Glutamatergic neuron (in vitro differentiated cells): ENCODE data around the gene STIM2. TPM values are rescaled to one million over a fixed set of nuclear protein-coding genes. Genes with fewer than 3 reads are reported as not detected.

Experiments
- DNase-seq: peaks from one replicate; pipeline ENCODE4 v3.0.0; 2022
- H3K27ac Mint-ChIP-seq: one replicate; pipeline ENCODE4 v1.8.0; 2020; ENCODE audit warnings: mild to moderate bottlenecking, mixed read lengths, inconsistent platforms; ENCODE audit not compliant: unreplicated experiment
- H3K27me3 Mint-ChIP-seq: one replicate; pipeline ENCODE4 v1.8.0; 2020; ENCODE audit warnings: mild to moderate bottlenecking, moderate library complexity, mixed read lengths, inconsistent platforms; ENCODE audit not compliant: unreplicated experiment
- H3K36me3 Mint-ChIP-seq: one replicate; pipeline ENCODE4 v1.8.0; 2020; ENCODE audit warnings: mild to moderate bottlenecking, mixed read lengths, inconsistent platforms; ENCODE audit not compliant: unreplicated experiment
- H3K4me1 Mint-ChIP-seq: one replicate; pipeline ENCODE4 v1.8.0; 2020; ENCODE audit warnings: mild to moderate bottlenecking, low read depth, mixed read lengths, inconsistent platforms; ENCODE audit not compliant: unreplicated experiment
- H3K4me3 Mint-ChIP-seq: one replicate; pipeline ENCODE4 v1.8.0; 2020; ENCODE audit warnings: mild to moderate bottlenecking, mixed read lengths, inconsistent platforms; ENCODE audit not compliant: unreplicated experiment
- H3K9me3 Mint-ChIP-seq: one replicate; pipeline ENCODE4 v1.8.0; 2020; ENCODE audit warnings: mild to moderate bottlenecking, moderate library complexity, mixed read lengths, inconsistent platforms; ENCODE audit not compliant: unreplicated experiment
- total RNA-seq: library from RNA; stranded (reverse); fragmentation: NEBNext Ultra II Directional; extraction: Animal tissue kit (Norgen Biotek cat#: 25700); gene quantifications from one replicate; pipeline ENCODE4 v1.2.1, GENCODE V29; 2021; ENCODE audit not compliant: unreplicated experiment
- TF ChIP-seq, protein P1 (sequence below): fragments of 200-600 bp; sonication (generic); IDR thresholded peaks from one replicate; pipeline ENCODE4 v1.5.0; 2021; ENCODE audit not compliant: partially characterized antibody, unreplicated experiment

STIM2 gene
- total RNA-seq, 1 donor from 2014 or later = 28.2 TPM

GRCh38 chr4:26931966-26932365 is 71.3 kb downstream of the STIM2 start:
- Mint-ChIP-seq H3K9me3 (no peaks in the 10 kb centered on the region), H3K27ac (no peak overlapping the region), H3K36me3 (no peaks in the 10 kb centered on the region), H3K4me3 (no peak overlapping the region), H3K4me1 (peaks cover 4% of the 10 kb centered on the region), H3K27me3 (no peaks in the 10 kb centered on the region)
- TF ChIP-seq, protein P1, sequence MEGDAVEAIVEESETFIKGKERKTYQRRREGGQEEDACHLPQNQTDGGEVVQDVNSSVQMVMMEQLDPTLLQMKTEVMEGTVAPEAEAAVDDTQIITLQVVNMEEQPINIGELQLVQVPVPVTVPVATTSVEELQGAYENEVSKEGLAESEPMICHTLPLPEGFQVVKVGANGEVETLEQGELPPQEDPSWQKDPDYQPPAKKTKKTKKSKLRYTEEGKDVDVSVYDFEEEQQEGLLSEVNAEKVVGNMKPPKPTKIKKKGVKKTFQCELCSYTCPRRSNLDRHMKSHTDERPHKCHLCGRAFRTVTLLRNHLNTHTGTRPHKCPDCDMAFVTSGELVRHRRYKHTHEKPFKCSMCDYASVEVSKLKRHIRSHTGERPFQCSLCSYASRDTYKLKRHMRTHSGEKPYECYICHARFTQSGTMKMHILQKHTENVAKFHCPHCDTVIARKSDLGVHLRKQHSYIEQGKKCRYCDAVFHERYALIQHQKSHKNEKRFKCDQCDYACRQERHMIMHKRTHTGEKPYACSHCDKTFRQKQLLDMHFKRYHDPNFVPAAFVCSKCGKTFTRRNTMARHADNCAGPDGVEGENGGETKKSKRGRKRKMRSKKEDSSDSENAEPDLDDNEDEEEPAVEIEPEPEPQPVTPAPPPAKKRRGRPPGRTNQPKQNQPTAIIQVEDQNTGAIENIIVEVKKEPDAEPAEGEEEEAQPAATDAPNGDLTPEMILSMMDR = no peak
- DNase-seq = no peak

DNA sequence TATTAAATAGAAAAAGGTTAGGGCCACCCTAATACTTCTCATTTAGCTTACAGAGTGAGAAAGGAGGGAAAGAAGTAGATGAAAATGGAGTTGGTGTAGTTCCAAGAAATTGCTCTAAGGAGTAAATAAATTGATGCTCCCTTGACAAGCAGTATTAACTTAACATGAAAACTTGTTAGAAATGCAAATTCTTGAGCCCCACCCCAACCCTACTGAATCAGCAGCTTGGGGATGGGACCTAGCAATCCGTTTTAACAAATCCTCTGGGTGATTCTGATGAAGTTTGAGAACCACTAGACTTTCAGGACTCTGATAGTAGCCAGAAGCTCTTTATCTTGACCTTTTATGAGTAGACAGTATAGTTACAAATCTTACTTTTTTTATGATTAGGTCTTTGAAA is 74.8 kb downstream of the STIM2 start:
- Mint-ChIP-seq H3K27ac (no peak overlapping the region), H3K4me1 (peaks cover 21% of the 10 kb centered on the region), H3K36me3 (no peaks in the 10 kb centered on the region), H3K4me3 (no peak overlapping the region), H3K9me3 (no peaks in the 10 kb centered on the region), H3K27me3 (no peaks in the 10 kb centered on the region)
- DNase-seq = no peak
- TF ChIP-seq, protein P1 = no peak

- peaks cover 2% of the 10 kb centered on the region for H3K9me3 Mint-ChIP-seq
- no peak overlapping the region for H3K4me3 Mint-ChIP-seq
- H3K36me3 Mint-ChIP-seq = no peaks in the 10 kb centered on the region
- TF ChIP-seq, protein P1 = no peak
- H3K4me1 Mint-ChIP-seq = peaks cover 26% of the 10 kb centered on the region
- H3K27me3 Mint-ChIP-seq = no peaks in the 10 kb centered on the region
- no peak overlapping the region for H3K27ac Mint-ChIP-seq
- DNase-seq = no peak
These were observed 75.8 kb downstream of the STIM2 start for GRCh38 chr4:26936284-26937065.

DNA sequence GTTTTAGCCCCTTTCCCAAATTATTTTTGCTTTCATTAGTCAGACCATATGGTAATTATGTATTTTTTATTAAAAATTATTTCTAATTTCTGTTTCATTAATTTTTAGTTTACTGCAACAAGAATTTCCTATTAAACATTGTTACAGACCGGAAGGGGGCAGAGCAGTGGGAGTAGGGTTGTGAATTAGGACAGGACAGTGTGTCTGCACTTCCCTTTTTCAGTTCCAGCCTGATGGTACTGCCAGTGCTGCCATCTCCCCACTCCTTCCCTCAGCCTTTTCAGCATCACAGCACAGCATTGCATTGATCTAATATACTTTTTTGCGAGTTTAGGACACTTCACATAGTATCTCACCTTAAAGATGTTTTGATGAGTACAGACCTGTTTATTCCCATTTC is 76.5 kb downstream of the STIM2 start:
- Mint-ChIP-seq H3K9me3 (peaks cover 2% of the 10 kb centered on the region), H3K27ac (no peak overlapping the region), H3K36me3 (no peaks in the 10 kb centered on the region), H3K4me3 (no peak overlapping the region), H3K4me1 (peaks cover 28% of the 10 kb centered on the region), H3K27me3 (no peaks in the 10 kb centered on the region)
- TF ChIP-seq, protein P1 = no peak
- no peak for DNase-seq

DNA sequence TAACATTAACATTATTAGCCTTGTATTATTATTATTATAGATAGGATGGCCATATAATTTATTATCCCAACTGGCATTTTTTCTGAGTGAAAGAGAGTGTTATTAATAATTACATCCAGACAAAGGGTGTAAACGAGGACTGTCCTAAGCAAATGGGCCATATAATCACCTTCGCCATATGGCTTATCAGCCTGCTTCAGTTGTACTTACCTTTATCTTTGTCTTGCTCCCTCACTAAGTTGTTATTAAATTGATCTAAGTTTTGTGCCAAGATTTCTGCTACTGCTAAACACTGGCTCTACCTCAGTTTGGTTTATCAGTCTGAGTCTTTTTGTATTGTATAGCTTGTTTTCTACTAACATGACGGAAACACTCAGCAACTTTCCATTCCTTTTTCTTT is 76.9 kb downstream of the STIM2 start:
- Mint-ChIP-seq H3K27ac (no peak overlapping the region), H3K27me3 (no peaks in the 10 kb centered on the region), H3K4me3 (no peak overlapping the region), H3K36me3 (no peaks in the 10 kb centered on the region), H3K9me3 (peaks cover 2% of the 10 kb centered on the region), H3K4me1 (peaks cover 30% of the 10 kb centered on the region)
- DNase-seq = no peak
- TF ChIP-seq, protein P1 = no peak
